Measurements from ENCODE around the gene ZNF311.

DNA sequence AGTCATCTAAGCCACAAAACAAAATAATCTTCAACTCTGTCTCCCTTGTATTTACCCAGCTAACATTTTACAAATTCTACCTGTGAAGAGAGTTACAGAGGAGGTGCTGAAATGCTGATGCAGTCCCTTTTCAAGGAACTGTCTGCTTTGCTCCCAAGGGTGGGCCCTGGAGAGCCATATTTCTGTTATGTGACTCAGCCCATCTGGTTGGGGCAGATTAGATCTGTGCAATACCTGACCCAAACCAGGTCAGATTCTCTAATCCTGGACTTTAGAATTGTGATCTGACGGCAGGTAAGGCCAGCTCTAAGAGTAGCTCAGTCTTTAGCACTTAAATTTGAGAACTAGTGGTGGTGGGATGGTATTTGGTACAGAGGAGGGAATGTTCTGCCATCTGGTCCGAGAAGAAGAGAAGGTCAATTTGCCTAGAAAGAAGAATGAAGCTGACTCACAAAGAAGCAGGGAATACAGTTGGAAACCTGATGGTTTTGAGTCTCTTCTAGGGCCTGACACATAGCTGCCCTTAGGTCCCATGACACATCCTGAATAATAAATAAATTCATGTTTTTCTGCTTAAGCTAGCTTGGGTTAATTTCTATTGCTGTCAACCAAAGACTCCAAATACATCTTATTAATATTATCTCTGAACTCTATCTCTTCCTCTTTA is 8.1 kb downstream of the ZNF311 start:
- TF ChIP-seq, protein P1, sequence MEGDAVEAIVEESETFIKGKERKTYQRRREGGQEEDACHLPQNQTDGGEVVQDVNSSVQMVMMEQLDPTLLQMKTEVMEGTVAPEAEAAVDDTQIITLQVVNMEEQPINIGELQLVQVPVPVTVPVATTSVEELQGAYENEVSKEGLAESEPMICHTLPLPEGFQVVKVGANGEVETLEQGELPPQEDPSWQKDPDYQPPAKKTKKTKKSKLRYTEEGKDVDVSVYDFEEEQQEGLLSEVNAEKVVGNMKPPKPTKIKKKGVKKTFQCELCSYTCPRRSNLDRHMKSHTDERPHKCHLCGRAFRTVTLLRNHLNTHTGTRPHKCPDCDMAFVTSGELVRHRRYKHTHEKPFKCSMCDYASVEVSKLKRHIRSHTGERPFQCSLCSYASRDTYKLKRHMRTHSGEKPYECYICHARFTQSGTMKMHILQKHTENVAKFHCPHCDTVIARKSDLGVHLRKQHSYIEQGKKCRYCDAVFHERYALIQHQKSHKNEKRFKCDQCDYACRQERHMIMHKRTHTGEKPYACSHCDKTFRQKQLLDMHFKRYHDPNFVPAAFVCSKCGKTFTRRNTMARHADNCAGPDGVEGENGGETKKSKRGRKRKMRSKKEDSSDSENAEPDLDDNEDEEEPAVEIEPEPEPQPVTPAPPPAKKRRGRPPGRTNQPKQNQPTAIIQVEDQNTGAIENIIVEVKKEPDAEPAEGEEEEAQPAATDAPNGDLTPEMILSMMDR (conservative IDR thresholded peaks at IDR 0.05; ENCODE audit: low read length): no peak
- TF ChIP-seq EZH2phosphoT487 (IDR thresholded peaks at IDR 0.05; ENCODE audit: borderline replicate concordance): no peak
